Measurements from ENCODE around the gene ATG10.
A peak's percentile ranks its signal among the peaks of the same experiment; 100 is the strongest.

Gene ATG10

DNA sequence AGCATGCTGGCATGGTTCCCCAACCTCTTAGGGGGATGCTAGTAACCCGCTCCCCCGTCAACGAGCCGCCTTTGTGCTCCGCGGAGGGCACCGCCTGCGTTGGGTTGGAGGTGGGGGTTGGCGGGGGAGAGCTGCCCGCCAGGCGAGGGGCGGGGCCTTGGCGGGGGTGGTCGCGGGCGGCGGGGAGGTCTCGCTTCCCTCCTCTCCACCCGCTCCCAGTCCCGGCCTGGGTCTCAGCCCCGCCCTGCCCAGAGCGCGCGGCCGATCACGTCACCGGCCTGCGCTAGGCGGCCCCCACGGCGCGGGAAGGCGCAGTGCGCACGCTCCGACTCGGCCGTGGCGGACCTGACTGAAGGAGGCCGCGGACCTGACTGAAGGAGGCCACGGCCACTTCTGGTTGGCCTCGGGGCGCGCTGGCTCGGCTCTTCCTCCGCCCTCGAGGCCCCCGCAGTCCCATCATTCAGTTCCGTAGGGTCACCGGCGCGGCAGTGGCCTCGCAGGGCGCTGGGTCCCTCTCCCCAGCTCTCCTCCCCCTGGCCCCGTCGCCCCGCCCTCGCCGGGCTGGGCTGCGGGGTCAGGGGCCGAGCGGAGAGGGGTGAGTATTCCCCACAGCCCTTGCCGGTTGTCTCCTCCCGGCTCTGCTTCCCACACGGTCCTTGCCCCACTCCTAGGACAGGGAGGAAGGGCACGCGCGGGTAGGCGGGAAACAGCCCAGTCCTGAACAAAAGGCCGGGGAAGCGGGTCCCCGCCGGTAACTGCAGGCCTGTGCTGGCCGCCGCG lies at the start of gene ATG10:
Gene ATG10 (plus strand): TSS at position 312 of the 780 bp plus-strand sequence. CDS start 15,548 bp downstream, outside the sequence.
- TF ChIP-seq, protein P1, sequence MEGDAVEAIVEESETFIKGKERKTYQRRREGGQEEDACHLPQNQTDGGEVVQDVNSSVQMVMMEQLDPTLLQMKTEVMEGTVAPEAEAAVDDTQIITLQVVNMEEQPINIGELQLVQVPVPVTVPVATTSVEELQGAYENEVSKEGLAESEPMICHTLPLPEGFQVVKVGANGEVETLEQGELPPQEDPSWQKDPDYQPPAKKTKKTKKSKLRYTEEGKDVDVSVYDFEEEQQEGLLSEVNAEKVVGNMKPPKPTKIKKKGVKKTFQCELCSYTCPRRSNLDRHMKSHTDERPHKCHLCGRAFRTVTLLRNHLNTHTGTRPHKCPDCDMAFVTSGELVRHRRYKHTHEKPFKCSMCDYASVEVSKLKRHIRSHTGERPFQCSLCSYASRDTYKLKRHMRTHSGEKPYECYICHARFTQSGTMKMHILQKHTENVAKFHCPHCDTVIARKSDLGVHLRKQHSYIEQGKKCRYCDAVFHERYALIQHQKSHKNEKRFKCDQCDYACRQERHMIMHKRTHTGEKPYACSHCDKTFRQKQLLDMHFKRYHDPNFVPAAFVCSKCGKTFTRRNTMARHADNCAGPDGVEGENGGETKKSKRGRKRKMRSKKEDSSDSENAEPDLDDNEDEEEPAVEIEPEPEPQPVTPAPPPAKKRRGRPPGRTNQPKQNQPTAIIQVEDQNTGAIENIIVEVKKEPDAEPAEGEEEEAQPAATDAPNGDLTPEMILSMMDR (IDR thresholded peaks at IDR 0.05; ENCODE audit: extremely low read depth, missing control alignments), result no peak
- DNase-seq (ENCODE audit: low spot score), result peak; percentile 97

DNA sequence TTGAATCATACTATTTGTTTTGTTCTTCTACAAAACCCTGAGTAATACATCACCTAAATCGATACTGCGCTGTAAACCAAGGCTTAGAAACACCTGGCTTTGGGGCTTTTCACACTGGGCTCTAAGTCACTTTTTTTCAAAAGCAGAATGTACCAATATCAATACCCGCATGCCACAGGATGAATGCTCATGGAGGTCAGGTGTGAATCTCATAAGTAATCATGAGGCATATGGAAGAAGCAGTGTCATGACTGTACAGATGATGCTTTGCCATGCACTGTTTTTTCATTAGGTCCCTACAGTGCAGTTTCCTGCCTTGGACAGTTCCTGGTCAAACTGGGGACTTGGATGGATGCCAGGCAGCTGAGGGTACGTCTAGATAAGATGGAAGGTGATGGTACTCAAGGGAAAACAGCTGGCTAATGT lies 49.0 kb upstream of the ATG10 start:
- TF ChIP-seq, protein P1 (IDR thresholded peaks at IDR 0.05; ENCODE audit: extremely low read depth, missing control alignments), result no peak

DNA sequence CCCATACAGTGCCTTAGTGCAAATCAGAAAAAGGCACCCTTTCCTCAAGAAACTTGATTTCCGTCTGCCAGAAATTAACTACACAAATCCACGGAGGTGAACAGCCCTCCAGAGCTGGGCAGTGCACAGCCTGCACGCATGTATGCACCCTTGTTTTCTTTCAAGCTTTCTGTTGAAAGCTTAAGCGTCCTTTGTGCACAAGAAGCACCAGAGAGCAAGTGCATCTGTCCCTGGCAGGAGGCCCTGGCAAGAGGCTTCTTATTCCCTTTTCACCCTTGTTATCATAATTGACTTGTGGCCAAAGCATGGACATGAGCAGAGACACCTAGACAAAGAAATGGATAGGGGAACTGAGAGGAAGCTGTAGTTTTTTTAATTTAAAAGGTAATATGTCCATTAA lies 47.4 kb upstream of the ATG10 start:
- no peak for DNase-seq (ENCODE audit: low spot score)
- TF ChIP-seq, protein P1 (IDR thresholded peaks at IDR 0.05; ENCODE audit: extremely low read depth, missing control alignments), result no peak

More for the DNA sequence above, 49.0 kb upstream of the ATG10 start:
- no peak for DNase-seq (ENCODE audit: low spot score)

DNA sequence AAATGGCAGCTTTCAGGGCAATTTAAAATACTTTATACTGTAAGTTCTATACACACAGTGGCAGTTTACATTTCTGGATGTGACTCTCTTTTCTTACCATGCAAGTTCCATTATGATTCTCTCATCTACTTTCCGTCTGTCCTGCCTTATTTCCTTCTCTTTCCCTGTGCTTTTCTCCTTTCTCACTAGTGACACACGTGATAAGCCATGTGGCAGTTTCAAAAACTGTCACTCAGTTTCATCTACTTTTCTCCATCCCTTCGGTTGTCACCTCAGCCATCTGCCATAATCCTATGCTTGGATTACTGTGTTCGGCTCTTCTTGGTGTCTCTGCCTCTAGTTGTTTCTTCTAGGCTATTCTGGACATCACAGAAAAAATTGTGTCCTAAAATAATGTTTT lies 46.8 kb upstream of the ATG10 start:
- no peak for DNase-seq (ENCODE audit: low spot score)
- TF ChIP-seq, protein P1 (IDR thresholded peaks at IDR 0.05; ENCODE audit: extremely low read depth, missing control alignments), result no peak

DNA sequence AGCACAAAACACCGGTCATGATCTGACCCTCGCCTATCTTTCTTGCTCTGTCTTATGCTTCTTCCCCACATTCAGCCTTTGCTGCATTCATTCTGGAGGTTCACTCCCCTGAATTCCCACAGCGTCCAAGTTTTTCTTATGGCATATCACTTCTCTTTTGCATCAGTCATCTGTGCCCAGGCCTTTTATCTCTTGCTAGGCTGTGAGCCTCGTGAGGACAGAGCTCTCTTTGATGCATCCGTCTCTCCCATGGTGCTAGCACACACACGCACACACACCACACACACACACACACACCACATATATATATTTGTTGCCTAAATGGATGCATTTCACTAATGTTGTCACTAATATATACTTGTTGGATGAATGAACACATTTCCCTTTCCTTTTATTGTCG lies 45.8 kb upstream of the ATG10 start:
- TF ChIP-seq, protein P1 (IDR thresholded peaks at IDR 0.05; ENCODE audit: extremely low read depth, missing control alignments), result no peak

DNA sequence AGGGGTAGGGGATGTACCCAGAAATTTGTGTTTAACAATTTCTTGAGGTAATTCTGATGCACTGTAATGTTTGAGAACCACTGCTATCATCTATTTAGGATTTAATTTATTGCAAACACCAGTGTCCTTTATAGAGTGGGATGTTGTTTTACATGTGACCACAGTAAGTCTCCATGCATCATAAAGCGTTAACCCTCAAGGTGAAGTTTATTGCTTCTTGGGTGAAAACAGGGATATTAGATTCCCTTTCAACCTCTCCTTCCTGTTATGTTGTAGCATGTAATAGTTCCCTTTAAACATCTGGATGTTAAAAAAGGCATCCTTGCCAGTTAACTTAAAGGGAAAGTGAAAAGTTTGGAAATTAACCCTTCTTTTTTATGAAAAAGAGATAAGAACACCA lies 35.8 kb upstream of the ATG10 start:
- TF ChIP-seq, protein P1 (IDR thresholded peaks at IDR 0.05; ENCODE audit: extremely low read depth, missing control alignments), result no peak
- no peak for DNase-seq (ENCODE audit: low spot score)

More for the DNA sequence above, 45.8 kb upstream of the ATG10 start:
- DNase-seq (ENCODE audit: low spot score), result no peak

DNA sequence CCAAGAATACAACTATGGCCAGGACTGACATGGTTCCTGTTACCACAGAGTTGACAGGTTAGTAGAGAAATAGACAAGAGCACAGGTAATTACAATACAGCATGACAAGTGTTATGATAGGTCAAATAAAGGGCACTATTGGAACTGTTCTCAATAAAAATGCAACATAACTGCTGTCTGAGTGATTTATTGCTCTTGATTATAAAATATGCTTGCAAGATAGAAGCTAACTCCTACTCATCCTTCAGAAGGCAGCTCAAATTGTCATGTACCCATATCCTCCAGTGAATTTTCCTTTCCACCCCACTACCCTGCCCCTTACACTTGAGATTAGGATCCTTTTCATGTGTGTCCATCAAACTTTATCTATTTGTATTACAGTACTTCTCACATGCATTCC lies 35.1 kb upstream of the ATG10 start:
- TF ChIP-seq, protein P1 (IDR thresholded peaks at IDR 0.05; ENCODE audit: extremely low read depth, missing control alignments), result no peak
- no peak for DNase-seq (ENCODE audit: low spot score)
